GM18499 (cell line): Measurements from ENCODE around the gene CLEC4G.
"Not testable (repeated sequence)": the region's sequence is repeated elsewhere in the genome, so short reads cannot be mapped to it uniquely, and the experiment has no call there.

Experiments
- ATAC-seq: cut with Tn5 transposase; IDR thresholded peaks from one replicate; pipeline ENCODE4 v1.9.1; 2021; ENCODE audit warnings: moderate number of reproducible peaks; ENCODE audit not compliant: insufficient read depth, unreplicated experiment

The CLEC4G gene

DNA sequence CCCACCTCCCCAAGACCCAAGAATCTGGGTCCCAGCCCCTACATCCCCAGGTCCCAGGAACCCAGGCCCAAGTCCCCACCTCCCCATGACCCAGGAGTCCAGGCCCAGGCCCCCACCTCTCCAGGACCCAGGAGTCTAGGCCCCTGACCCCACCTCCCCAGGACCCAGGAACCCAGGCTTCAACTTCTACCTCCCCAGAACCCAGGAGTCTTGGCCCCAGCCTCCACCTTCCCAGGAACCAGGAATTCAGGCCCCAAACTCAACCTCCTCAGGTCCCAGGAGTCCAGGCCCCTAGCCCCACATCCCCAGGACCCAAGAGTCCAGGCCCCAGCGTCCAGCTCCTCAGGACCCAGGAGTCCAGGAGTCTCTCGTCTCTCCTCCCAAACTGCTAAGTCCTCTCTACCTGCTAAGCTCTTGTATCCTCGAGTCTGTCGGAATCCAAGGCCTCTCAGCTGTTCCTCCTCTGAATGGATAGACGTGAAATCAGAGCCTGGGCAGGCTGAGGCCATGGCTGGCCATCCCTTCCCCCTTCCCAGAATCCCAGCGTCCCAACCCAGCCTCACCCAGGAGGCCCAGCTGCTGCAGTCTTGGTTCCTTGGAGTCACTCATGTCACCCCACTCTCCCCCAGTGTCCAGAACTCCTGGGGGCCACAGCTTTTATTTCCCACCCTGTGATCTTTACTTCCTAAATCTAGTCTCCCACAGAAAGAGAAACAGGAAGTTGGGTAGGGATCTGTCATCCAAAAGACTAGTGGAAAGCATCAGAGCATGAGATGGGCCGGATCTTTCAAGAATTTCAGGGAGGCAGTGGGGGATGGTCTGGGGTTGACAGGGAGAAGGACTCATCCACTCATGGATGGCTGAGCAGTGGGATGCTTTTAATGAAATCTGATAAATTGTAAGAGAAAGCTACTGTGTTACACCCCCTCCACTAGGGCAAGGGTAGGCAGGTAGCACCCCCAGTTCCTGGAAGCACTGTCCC lies 15.3 kb upstream of the CLEC4G start, which contains the start of gene CD209:
TSS of gene CD209 (minus strand) at position 632 of the 982 bp plus-strand sequence. CDS start at position 609, 23 bp downstream.
- ATAC-seq = no peak

DNA sequence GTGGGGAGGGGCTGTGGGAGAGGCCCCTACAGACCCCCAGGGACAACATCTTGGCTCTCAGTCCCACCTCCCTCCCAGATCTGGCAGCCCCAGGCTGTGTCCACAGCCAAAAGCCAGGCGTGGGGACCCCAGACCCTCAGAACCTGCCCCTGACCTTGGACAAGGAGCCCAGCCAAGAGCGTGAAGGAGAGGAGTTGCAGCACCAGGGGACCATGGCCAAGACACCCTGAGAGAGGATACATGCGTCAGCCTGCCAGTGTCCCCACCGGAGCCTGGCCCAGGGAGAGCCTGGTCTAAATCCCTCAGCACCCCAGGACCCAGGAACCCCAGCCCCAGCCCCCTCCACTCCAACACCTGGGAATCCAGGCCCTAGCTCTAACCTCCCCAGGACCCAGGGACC lies 14.4 kb upstream of the CLEC4G start:
- not testable (repeated sequence) for ATAC-seq

DNA sequence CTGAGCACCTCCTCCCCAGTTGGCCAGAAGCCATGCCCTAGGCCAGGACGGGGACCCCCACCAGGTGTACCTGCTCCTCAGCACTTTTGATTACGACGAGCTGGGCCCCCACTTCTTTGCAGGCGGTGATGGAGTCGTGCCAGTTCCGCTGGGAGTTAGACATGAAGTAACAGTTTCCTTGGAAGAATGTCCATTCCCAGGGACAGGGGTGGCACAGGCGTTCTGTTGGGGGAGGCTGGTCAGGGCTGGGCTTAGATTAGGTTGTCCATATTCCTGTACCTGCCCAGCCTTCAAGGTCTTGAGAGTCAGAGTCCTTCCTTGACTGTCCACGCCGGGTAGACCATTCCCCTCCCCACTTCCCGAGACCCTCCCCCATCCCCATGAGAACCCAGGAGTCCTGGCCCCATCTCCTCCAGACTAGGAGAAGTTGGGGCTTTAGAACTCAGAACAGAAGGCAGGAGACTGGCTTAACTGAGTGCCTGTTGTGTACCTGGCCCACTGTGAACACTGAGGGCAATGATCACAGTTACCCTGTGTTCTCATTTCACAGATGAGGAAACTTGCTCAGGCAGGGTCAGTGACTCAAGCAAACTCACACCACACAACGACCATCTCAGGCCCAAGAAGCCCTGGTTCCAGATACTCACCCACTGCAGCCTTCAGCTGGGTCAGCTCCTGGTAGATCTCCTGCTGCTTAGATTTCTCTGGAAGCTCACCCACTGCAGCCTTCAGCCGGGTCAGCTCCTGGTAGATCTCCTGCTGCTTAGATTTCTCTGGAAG lies 13.2 kb upstream of the CLEC4G start:
- no peak for ATAC-seq

DNA sequence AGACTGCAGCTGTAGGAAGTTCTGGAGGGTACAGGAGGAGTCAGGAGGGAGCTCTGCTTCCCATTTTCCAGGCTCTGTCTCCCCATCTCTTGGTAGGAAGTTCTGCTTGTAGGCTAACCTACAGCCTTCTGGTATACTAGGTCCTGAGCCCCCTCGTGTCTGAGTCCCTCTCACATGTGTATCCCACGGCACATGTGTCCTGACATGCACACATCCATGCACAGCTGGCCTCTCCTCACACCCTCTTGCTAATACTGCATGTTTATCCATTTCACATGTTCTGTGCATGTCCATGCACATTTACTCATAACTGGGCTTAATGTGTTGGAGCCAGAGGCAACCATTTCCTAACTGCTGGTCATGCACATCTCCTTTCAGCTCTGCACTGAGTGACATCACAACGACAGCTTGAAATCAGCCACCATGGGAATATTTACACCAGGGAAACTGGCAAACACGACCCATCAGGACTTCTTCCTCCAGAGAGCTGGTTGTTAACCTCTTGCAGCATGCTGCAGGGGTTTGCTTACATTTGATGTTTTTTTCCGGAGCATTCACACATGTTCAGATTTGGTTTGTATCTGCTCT lies 12.4 kb upstream of the CLEC4G start:
- no peak for ATAC-seq

DNA sequence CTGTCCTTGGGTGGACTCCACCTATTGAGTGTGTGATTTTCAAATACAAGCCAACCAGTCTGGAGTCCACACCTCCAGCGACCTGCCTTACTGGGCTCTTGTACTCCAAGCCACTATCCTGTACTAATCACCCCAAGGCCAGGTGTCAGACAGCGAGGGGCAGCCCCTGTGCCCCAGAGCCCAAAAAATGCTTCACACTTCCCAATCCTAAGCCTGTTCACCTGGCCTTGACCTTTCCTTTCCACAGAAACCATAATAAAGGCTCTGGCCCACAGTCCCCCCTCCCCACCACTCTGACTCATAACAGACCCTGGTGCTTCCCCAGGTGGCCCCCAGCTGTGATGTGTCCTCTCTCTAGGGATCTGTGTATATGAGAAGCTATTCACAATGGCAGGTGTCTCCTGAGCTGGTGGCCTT lies 11.5 kb upstream of the CLEC4G start:
- ATAC-seq = no peak

DNA sequence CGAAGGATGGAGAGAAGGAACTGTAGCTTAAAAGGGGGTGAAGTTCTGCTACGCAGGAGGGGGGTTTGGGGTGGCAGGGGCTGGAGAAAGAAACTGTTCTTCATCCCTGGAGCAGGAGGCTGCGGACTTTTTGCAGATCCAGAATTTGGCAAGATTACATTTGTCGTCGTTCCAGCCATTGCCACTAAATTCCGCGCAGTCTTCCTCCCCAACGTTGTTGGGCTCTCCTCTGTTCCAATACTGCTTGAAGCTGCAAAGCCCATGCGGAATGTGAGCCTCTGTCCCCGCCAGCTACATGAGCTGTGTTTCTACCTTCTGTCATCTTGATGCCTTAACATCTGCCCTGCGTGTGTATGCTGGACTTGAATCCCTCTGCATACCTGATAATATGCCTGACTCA lies 11.1 kb upstream of the CLEC4G start:
- no peak for ATAC-seq

DNA sequence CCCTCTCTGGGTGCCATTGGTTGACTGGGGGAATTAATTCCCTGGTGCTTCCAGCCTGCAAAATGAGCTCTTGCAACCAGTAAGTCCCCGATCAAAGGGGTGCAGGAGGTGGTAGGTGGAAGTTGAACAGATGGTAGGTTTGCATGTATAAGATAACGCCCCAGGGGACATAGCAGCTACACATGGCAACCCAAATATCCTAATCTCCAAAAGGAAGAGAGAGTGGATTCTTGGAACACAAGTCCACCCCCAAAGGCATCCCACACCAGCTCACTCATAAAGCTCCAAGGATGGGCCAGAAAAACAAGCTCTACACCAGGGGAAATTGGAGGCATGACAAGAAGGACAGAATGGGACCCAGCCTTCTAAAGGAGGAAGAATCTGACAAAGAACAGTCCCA lies 10.7 kb upstream of the CLEC4G start:
- ATAC-seq = no peak

DNA sequence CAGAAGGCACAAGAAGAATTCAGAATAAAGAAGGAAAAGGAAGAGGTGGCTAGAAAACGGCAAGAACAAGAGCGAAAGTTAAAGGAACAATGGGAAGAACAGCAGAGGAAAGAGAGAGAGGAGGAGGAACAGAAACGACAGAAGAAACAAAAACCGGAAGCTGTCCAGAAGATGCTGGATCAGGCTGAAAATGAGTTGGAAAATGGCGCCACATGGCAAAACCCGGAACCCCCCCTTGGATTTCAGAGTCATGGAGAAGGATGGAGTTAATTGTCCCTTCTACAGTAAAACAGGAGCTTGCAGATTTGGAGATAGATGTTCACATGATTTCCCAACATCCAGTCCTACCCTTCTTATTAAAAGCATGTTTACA lies 8.8 kb upstream of the CLEC4G start:
- ATAC-seq = no peak

DNA sequence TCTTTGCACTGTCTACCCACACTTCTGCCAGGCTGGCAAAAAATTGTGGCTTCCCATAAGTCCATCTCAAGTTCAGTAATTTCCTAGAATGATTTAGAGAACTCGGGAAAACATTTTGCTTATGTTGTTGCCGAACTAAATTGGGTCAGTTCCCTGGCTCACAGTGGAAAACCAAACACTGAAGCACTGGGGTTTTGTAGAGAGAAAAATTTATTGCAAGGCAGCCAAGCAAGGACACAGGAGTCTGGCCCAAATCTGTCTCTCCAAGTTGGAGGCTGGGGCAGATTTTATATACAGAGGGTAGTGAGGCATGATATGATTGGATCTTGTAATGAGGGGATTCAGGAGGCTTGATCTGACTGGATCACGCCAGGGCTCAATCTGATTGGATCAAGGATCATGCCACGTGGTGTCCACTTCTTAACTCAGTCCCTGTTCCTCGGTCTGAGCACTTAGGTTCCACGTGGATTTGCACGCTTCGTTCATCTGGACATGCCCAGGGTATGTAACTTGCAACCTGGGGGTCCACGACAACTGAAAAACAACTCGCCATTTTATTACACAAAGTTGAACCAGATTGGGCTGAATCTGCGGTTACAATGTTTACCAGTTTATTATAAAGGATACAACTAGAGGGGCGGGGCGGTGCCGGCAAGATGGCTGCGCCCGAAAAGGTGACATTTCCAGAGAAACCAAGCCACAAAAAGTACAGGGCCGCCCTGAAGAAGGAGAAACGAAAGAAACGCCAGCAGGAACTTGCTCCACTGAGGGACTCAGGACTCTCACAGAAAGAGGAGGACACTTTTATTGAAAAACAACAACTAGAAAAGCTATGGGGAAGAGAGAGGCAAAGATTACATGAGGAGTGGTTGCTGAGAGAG lies 8.1 kb upstream of the CLEC4G start:
- no peak for ATAC-seq

DNA sequence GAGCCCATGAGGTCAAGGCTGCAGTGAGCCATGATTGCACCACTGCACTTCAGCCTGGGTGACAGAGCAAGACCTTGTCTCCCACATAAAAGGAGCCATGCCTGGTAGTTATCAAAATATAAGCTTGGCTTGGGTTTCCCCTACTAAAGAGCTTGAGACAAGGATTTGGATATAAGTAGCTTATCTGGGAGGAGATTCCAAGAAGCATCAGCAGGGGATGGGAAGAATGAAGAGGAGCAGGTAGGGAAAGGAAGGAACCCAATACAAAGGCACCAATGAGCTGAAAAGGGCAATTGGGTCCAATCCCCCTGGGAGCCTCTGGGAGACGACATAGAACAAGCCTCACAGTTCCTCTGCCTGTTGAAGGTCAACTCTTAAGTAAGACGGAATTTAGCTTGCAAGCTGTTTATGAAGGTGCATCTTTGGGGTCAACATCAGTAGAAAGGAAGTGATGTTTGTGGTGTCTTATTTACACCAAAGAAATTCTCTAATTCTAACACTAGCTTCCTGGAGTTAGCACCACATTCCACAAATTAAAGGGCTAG lies 7.4 kb upstream of the CLEC4G start:
- ATAC-seq = no peak

DNA sequence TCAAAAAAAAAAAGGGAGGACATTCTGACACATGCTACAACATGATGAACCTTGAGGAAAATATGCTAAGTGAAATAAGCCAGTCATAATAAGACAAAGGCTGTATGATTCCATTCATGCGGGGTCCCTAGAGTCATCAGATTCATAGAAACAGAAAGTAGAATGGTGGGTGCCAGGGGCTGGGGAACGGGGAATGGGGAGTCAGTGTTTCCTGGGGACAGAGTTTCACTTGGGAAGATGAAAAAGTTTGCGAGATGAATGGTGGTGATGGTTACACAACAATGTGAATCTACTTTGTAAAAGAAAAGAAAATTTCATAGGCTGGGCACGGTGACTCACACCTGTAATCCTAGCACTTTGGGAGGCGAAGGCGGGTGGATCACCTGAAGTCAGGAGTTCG lies 6.1 kb upstream of the CLEC4G start:
- no peak for ATAC-seq

DNA sequence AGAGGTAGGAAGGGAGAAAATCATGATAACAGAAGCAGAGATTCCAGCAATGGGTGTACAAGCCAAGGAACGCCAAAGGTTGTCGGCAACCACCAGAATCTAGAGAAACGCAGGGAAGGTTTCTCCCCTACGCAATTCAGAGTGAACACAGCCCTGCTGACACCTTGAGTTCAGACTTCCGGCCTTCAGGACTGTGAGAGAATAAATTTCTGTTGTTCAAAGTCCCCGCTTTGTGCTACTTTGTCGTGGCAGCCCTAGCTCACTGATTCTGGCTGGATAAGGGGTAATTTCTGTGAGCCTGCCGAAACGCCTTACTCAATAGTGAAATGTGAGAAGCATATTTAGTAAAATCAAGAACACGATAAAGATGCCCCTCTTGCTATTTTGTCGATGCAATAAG lies 5.3 kb upstream of the CLEC4G start:
- ATAC-seq = no peak

DNA sequence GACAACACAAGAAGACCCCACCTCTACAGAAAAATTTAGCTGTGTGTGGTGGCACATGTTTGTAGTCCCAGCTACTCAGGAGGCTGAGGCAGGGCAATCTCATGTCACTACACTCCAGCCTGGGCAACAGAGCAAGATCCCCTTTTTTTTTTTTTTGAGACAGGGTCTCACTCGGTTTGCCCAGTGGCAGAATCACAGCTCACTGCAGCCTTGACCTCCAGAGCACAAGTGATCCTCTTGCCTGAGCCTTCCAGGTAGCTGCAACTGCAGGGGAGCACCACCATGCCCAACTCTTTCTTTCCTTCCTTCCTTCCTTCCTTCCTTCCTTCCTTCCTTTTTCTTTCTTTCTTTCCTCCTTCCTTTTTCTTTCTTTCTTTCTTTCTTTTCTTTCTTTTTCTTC lies 4.2 kb upstream of the CLEC4G start:
- no peak for ATAC-seq

DNA sequence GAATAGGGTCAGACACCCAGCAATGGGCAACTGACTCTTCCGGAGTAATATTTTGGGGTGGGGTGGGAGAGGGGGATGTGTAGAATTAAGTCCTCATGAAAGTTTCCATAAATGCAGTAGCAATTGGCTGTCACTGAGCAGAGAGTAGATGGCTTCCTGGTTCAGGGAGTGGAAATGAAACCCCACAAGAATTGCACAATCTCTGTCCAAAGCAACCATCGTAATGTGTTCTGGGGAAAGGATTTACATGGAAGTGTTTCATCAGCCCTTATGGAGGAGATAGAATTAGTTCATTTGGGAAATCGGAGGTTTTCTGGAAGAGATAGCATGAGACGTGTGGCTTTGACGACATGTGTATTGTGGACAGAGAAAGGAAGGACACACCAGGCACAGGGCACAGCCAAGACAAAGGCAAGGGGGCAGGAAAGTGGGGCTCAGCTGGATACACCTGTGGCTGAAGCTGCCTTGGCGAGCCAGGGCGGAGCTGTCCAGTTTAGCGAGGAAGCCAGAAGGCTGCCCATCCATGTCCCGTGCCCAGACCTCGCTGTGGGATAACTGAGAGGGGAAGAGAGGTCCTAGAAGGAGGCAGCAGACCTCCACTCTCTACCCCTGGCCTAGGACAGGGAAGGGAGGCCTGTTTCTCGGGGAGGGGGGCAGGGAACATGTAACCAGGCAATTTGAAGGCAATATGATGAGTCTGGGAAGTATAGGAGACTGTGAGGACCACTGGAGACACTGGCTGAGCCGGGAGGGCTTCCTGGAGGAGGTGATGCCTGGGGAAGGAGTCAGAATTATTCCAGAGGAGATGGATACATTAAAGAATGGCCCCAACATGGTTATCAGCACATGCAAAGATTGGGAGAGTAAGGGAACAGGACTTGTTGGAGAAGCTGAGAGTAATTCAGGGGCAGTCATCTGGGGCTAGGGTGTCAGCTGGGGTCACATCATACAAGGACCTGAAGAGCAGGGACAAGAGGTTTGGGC lies 2.6 kb upstream of the CLEC4G start:
- no peak for ATAC-seq

DNA sequence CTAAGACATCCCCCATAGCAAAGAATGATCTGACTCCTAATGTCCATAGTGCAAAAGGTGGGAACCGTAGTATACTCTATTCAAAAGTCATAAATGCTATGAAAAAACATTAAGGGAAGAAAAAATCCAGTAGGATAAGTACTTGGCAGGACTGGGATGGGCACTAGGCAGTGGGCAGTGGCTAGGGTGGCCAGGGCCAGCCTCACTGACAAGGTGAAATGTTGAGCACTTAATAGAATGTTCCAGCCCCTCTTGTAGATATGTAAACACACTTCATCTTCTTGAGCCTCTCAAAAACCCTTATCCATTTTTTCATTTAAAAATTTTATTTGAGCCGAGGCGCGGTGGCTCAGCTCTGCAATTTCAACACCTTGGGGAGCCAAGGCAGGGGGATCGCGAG lies 1.5 kb upstream of the CLEC4G start:
- no peak for ATAC-seq

DNA sequence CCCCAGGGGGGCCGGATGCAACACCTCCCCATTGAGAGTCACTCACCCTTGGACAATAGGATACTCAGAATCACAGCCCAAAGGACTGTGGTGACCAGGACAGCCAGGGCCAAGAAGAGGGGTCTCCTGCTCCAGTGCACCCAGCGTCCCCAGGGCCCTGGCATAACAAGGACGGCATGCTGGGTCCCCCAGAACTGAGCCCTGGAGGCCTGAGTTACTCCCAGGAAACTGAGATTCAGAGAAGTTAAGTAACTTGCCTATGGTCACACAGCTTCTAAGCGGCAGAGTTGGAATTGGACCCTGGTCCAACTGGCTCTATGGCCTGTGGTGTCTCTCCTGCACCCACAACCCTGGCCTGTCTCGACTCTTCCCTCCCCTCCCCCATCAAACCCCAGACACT lies 295 bp downstream of the CLEC4G start:
- no peak for ATAC-seq

DNA sequence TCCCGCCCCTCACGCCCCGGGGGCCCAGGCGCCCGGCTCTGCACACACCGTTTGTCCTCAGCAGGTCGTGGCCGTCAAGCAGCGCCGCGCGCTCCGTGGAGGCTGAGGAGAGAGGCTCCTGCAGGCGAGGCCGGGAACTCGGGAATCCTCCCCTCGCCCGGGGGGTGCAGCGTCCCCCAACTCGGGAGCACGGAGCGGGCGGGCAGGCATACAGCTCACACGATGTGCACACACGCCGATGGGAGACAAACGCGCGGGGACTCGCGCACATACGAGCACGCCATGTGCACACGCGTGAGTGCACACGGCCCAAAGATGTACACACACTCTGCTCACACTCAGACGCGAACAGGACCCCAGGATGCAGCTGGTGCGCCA lies 703 bp downstream of the CLEC4G start:
- no peak for ATAC-seq

DNA sequence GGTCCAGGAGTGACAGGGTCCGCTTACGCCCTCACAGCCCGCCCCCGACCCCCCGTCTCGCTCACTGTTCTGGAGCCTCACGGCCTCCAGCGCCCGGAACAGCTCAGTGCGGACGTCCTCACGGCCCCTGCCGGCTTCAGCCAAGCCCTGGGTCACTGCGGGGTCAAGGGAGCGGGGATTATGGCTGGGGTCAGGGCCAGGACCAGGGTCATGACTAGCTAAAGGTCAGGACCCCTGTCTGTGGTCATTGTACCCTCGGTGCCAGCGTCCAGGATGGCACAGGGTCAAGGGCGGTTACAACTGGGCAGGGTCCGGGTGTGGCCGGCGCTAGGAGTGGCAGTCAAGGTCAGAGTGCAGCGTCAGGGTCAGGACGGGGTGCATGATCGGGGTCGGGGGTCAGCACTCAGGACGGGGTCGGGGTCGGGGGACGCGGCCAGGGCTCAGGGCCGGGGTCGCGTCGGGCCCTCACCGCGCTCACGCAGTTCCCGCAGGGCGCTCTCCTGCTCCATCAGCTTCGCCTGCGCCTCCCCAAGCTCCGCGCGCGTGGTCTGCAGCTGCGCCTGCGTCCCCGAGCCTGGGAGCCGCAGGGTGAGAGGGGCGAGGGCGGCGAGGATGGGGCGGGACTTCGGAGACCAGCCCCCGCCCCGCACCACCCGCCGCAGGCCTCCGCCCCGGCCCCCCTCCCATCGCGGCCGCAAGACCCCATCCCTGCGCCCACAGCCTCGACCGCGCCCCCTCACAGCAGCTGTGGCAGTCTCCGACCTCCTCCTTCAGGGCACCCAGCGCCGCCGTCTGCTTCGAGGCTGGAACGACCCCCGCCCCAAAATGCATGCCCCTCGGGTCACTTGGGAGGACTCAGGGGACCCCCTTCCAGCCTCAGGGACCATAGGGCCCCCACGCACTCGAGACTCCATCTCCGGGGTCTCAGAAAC lies 1.4 kb downstream of the CLEC4G start:
- no peak for ATAC-seq
